Measurements from ENCODE around the gene HSD17B12. TPM values are rescaled to one million over a fixed set of nuclear protein-coding genes. Genes with fewer than 3 reads are reported as not detected.

The HSD17B12 gene
- total RNA-seq, 4 donors from 2014 or later, result 38.8 to 52.7 (median 41.8) TPM

GRCh38 chr11:43832536-43832935, 152.0 kb downstream of the HSD17B12 start:
- Histone ChIP-seq H3K4me1 (peaks cover 14 to 54% (median 40%) of the 10 kb centered on the region in 4 donors), H3K27ac (replicated peaks in 1 of 4) (no peak overlapping the region), H3K27me3 (no peaks in the 10 kb centered on the region), H3K4me3 (no peak overlapping the region), H3K9me3 (no peaks in the 10 kb centered on the region), H3K36me3 (no peaks in the 10 kb centered on the region)
- 98% methylated on average over 4 of the region's 4 CpGs for WGBS
- DNase-seq (ENCODE audit: extremely low spot score), result no peak
- TF ChIP-seq POLR2AphosphoS5 (IDR thresholded peaks at IDR 0.05), result no peak
- no peak for TF ChIP-seq POLR2A (IDR thresholded peaks at IDR 0.05; ENCODE audit: low read depth)
- TF ChIP-seq EP300 (IDR thresholded peaks at IDR 0.05), result no peak
- no peak for TF ChIP-seq CTCF (IDR thresholded peaks at IDR 0.05)
- intact Hi-C loops (cut with DNase I), result no loop called here

GRCh38 chr11:43833657-43834073, 153.1 kb downstream of the HSD17B12 start:
- TF ChIP-seq POLR2AphosphoS5 (IDR thresholded peaks at IDR 0.05) (peak in 1 of 2 donors; percentile 33), POLR2A (IDR thresholded peaks at IDR 0.05; ENCODE audit: low read depth) (no peak)
- Histone ChIP-seq H3K27me3 (no peaks in the 10 kb centered on the region), H3K27ac (replicated peaks in 1 of 4) (peak overlapping the region; percentile 40 to 63 (median 51)), H3K36me3 (no peaks in the 10 kb centered on the region), H3K9me3 (no peaks in the 10 kb centered on the region), H3K4me1 (peaks cover 14 to 66% (median 47%) of the 10 kb centered on the region in 4 donors), H3K4me3 (no peak overlapping the region)
- intact Hi-C loops (cut with DNase I), result no loop called here
- DNase-seq (ENCODE audit: extremely low spot score), result no peak
- 52% methylated on average over 1 of the region's 1 CpG for WGBS

GRCh38 chr11:43834286-43834685, 153.7 kb downstream of the HSD17B12 start:
- 55% methylated on average over 2 of the region's 2 CpGs for WGBS
- TF ChIP-seq POLR2AphosphoS5 (IDR thresholded peaks at IDR 0.05) (no peak), POLR2A (IDR thresholded peaks at IDR 0.05; ENCODE audit: low read depth) (no peak), CTCF (IDR thresholded peaks at IDR 0.05) (no peak), EP300 (IDR thresholded peaks at IDR 0.05) (no peak)
- intact Hi-C loops (cut with DNase I), result no loop called here
- no peak for DNase-seq (ENCODE audit: extremely low spot score)
- Histone ChIP-seq H3K9me3 (no peaks in the 10 kb centered on the region), H3K36me3 (peaks cover 0 to 4% (median 0%) of the 10 kb centered on the region in 4 donors), H3K4me1 (peaks cover 14 to 69% (median 49%) of the 10 kb centered on the region in 4 donors), H3K4me3 (no peak overlapping the region), H3K27me3 (no peaks in the 10 kb centered on the region), H3K27ac (replicated peaks in 1 of 4) (peak overlapping the region; percentile 40 to 63 (median 51))

- TF ChIP-seq EP300 (IDR thresholded peaks at IDR 0.05) (no peak), CTCF (IDR thresholded peaks at IDR 0.05) (no peak), POLR2AphosphoS5 (IDR thresholded peaks at IDR 0.05) (peak in 1 of 2 donors; percentile 44)
- Histone ChIP-seq H3K9me3 (no peaks in the 10 kb centered on the region), H3K4me3 (no peak overlapping the region), H3K36me3 (peaks cover 0 to 5% (median 2%) of the 10 kb centered on the region in 4 donors), H3K27me3 (no peaks in the 10 kb centered on the region), H3K4me1 (peaks cover 14 to 74% (median 56%) of the 10 kb centered on the region in 4 donors), H3K27ac (replicated peaks in 1 of 4) (peak overlapping the region; percentile 40 to 63 (median 51))
- intact Hi-C loops (cut with DNase I), result no loop called here
- WGBS, result 43% methylated on average over 7 of the region's 7 CpGs
- no peak for DNase-seq (ENCODE audit: extremely low spot score)
Observed at GRCh38 chr11:43835104-43835503, 154.6 kb downstream of the HSD17B12 start.

- DNase-seq (ENCODE audit: extremely low spot score), result no peak
- Histone ChIP-seq H3K36me3 (peaks cover 0 to 13% (median 5%) of the 10 kb centered on the region in 4 donors), H3K9me3 (no peaks in the 10 kb centered on the region), H3K4me1 (peaks cover 14 to 62% (median 50%) of the 10 kb centered on the region in 4 donors), H3K27ac (replicated peaks in 1 of 4) (no peak overlapping the region), H3K27me3 (no peaks in the 10 kb centered on the region), H3K4me3 (no peak overlapping the region)
- intact Hi-C loops (cut with DNase I), result no loop called here
- TF ChIP-seq POLR2AphosphoS5 (IDR thresholded peaks at IDR 0.05) (no peak), CTCF (IDR thresholded peaks at IDR 0.05) (no peak), POLR2A (IDR thresholded peaks at IDR 0.05; ENCODE audit: low read depth) (no peak), EP300 (IDR thresholded peaks at IDR 0.05) (no peak)
- WGBS, result 54% methylated on average over 4 of the region's 4 CpGs
Observed at GRCh38 chr11:43837879-43838278, 157.3 kb downstream of the HSD17B12 start.
